ENCODE measurements around the gene WNT7B.

The WNT7B gene

GRCh38 chr22:46024136-46024840 lies 47.3 kb upstream of the WNT7B start:
- Histone ChIP-seq H3K27me3 (ENCODE audit: control insufficient read depth, low read length) (peaks cover 34% of the 10 kb centered on the region), H3K9me3 (ENCODE audit: control insufficient read depth, insufficient read depth, low read length) (no peaks in the 10 kb centered on the region), H4K20me1 (ENCODE audit: control insufficient read depth, insufficient read depth, low read depth, low read length) (no peaks in the 10 kb centered on the region), H3K4me3 (ENCODE audit: low read length) (no peak overlapping the region), H3K36me3 (ENCODE audit: control insufficient read depth, low read length) (no peaks in the 10 kb centered on the region), H3K4me1 (ENCODE audit: control insufficient read depth, low read length) (no peaks in the 10 kb centered on the region), H3K27ac (ENCODE audit: low read depth, low read length) (no peak overlapping the region), H3K4me2 (ENCODE audit: low read length) (no peak overlapping the region), H3F3A (ENCODE audit: control insufficient read depth, insufficient read depth) (no peaks in the 10 kb centered on the region), H3K79me2 (ENCODE audit: control insufficient read depth, low read length) (no peaks in the 10 kb centered on the region), H3K9me2 (replicated peaks; ENCODE audit: control insufficient read depth, low read length) (no peaks in the 10 kb centered on the region)
- TF ChIP-seq CTCF (IDR thresholded peaks at IDR 0.05; ENCODE audit: low read depth, low read length, poor library complexity, severe bottlenecking) (no peak), EZH2phosphoT487 (IDR thresholded peaks at IDR 0.05; ENCODE audit: borderline replicate concordance, low read length) (no peak)

GRCh38 chr22:46023558-46023981 lies 46.6 kb upstream of the WNT7B start:
- H3K4me3 ChIP-seq (ENCODE audit: low read length): no peak overlapping the region
- H3K4me2 ChIP-seq (ENCODE audit: low read length): no peak overlapping the region
- no peak overlapping the region for H3K27ac ChIP-seq (ENCODE audit: low read depth, low read length)
- H4K20me1 ChIP-seq (ENCODE audit: control insufficient read depth, insufficient read depth, low read depth, low read length): no peaks in the 10 kb centered on the region
- no peaks in the 10 kb centered on the region for H3K79me2 ChIP-seq (ENCODE audit: control insufficient read depth, low read length)
- H3K9me2 ChIP-seq (replicated peaks; ENCODE audit: control insufficient read depth, low read length): no peaks in the 10 kb centered on the region
- peaks cover 34% of the 10 kb centered on the region for H3K27me3 ChIP-seq (ENCODE audit: control insufficient read depth, low read length)
- H3K4me1 ChIP-seq (ENCODE audit: control insufficient read depth, low read length): no peaks in the 10 kb centered on the region
- no peaks in the 10 kb centered on the region for H3K9me3 ChIP-seq (ENCODE audit: control insufficient read depth, insufficient read depth, low read length)
- no peak for TF ChIP-seq EZH2phosphoT487 (IDR thresholded peaks at IDR 0.05; ENCODE audit: borderline replicate concordance, low read length)
- H3K36me3 ChIP-seq (ENCODE audit: control insufficient read depth, low read length): no peaks in the 10 kb centered on the region
- no peaks in the 10 kb centered on the region for H3F3A ChIP-seq (ENCODE audit: control insufficient read depth, insufficient read depth)

GRCh38 chr22:46022881-46023512 lies 46.0 kb upstream of the WNT7B start:
- no peaks in the 10 kb centered on the region for H3K9me2 ChIP-seq (replicated peaks; ENCODE audit: control insufficient read depth, low read length)
- H3K4me3 ChIP-seq (ENCODE audit: low read length): no peak overlapping the region
- no peak for TF ChIP-seq CTCF (IDR thresholded peaks at IDR 0.05; ENCODE audit: low read depth, low read length, poor library complexity, severe bottlenecking)
- TF ChIP-seq EZH2phosphoT487 (IDR thresholded peaks at IDR 0.05; ENCODE audit: borderline replicate concordance, low read length): no peak
- H3K27ac ChIP-seq (ENCODE audit: low read depth, low read length): no peak overlapping the region
- H3K27me3 ChIP-seq (ENCODE audit: control insufficient read depth, low read length): peaks cover 30% of the 10 kb centered on the region
- no peaks in the 10 kb centered on the region for H4K20me1 ChIP-seq (ENCODE audit: control insufficient read depth, insufficient read depth, low read depth, low read length)
- no peaks in the 10 kb centered on the region for H3F3A ChIP-seq (ENCODE audit: control insufficient read depth, insufficient read depth)
- H3K4me2 ChIP-seq (ENCODE audit: low read length): no peak overlapping the region
- no peaks in the 10 kb centered on the region for H3K4me1 ChIP-seq (ENCODE audit: control insufficient read depth, low read length)
- no peaks in the 10 kb centered on the region for H3K36me3 ChIP-seq (ENCODE audit: control insufficient read depth, low read length)
- no peaks in the 10 kb centered on the region for H3K9me3 ChIP-seq (ENCODE audit: control insufficient read depth, insufficient read depth, low read length)
- H3K79me2 ChIP-seq (ENCODE audit: control insufficient read depth, low read length): no peaks in the 10 kb centered on the region

- Histone ChIP-seq H3K9me2 (replicated peaks; ENCODE audit: control insufficient read depth, low read length) (no peaks in the 10 kb centered on the region), H3K36me3 (ENCODE audit: control insufficient read depth, low read length) (no peaks in the 10 kb centered on the region), H3K79me2 (ENCODE audit: control insufficient read depth, low read length) (no peaks in the 10 kb centered on the region), H3K4me2 (ENCODE audit: low read length) (no peak overlapping the region), H3K4me1 (ENCODE audit: control insufficient read depth, low read length) (no peaks in the 10 kb centered on the region), H3K9me3 (ENCODE audit: control insufficient read depth, insufficient read depth, low read length) (no peaks in the 10 kb centered on the region), H3F3A (ENCODE audit: control insufficient read depth, insufficient read depth) (no peaks in the 10 kb centered on the region), H3K4me3 (ENCODE audit: low read length) (no peak overlapping the region), H4K20me1 (ENCODE audit: control insufficient read depth, insufficient read depth, low read depth, low read length) (no peaks in the 10 kb centered on the region), H3K27ac (ENCODE audit: low read depth, low read length) (no peak overlapping the region), H3K27me3 (ENCODE audit: control insufficient read depth, low read length) (peaks cover 20% of the 10 kb centered on the region)
- no peak for TF ChIP-seq EZH2phosphoT487 (IDR thresholded peaks at IDR 0.05; ENCODE audit: borderline replicate concordance, low read length)
- no peak for TF ChIP-seq CTCF (IDR thresholded peaks at IDR 0.05; ENCODE audit: low read depth, low read length, poor library complexity, severe bottlenecking)
Measured at GRCh38 chr22:46021577-46021976, 44.6 kb upstream of the WNT7B start.
